Stimulated activated CD8-positive, alpha-beta memory T cell treated with anti-CD3 and anti-CD28 coated beads, Interleukin-4, amount 100 ng/mL, for 24 hours (primary cell): Measurements from ENCODE around the gene PLXDC1.
"Not testable (repeated sequence)": the region's sequence is repeated elsewhere in the genome, so short reads cannot be mapped to it uniquely, and the experiment has no call there.

Experiments used
- DNase-seq: peaks from one replicate; pipeline ENCODE4 v3.0.0-alpha.2; 2020; ENCODE audit warnings: low read depth

The PLXDC1 gene

GRCh38 chr17:39181303-39181702, 29.9 kb upstream of the PLXDC1 start:
- no peak for DNase-seq

GRCh38 chr17:39178536-39178935, 27.1 kb upstream of the PLXDC1 start:
- DNase-seq = no peak

- no peak for DNase-seq
Measured at GRCh38 chr17:39177256-39177655, 25.8 kb upstream of the PLXDC1 start.

GRCh38 chr17:39175695-39176093, 24.3 kb upstream of the PLXDC1 start:
- DNase-seq = no peak

DNA sequence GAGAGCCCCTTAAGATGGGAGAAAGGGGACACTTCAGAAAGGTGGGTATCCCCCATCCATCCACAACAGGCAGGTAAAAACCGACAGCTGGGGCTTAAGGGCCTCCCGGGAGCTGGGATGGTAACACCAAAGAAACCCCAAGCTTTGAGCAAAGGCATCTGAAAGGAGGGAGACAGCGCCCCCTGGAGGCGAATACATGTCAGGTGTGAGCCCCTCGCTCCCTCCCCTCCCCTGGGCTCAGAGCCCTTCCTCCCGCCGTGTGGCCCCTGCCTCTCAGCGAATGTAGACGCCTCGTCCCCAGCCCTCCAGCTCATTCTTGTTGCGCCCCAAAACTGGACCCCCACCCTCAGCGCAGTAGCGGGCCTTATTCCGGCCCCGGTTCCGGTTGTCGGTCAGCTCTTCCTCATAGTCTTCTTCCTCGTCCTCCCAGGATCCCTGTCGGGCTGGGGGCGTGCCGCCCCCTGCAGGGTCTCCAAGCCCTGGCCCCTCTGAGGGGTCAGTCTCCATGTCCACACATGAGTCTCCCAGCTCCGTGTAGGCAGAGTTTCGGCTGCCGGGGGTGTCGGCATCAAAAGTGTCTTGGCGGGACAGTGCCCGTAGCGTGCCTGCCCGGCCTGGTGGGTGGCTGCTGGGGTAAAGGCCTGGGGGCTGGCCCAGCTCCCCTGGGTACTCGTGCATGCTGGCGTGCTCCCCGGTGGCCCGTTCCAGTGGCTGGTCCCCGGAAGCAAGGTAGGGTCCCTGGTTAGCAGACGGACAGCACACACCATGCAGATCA, 23.7 kb upstream of the PLXDC1 start:
- peak; percentile 63 for DNase-seq

- no peak for DNase-seq
Measured at GRCh38 chr17:39173526-39174274, 22.3 kb upstream of the PLXDC1 start.

GRCh38 chr17:39173080-39173479, 21.6 kb upstream of the PLXDC1 start:
- no peak for DNase-seq

- no peak for DNase-seq
Measured at GRCh38 chr17:39171933-39172332, 20.5 kb upstream of the PLXDC1 start.

GRCh38 chr17:39170558-39170957, 19.1 kb upstream of the PLXDC1 start:
- DNase-seq = no peak

DNA sequence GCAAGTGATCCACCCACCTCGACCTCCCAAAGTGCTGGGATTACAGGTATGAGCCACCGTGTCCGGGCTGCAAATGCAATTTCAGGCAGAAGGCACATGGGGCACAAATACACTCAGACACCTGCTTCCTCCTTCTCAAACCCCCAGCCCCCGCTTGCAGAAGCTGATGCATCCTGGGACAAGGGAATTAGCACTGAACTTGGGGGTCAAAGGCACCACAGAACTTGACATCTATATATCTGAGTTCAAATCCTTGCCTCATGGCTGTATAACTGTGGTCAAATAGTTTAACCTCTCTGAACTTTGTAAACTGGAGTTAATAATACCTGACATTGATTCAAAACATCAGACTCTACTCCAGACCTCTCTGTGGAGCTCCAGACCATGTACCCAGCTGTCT, 18.7 kb upstream of the PLXDC1 start:
- no peak for DNase-seq

DNA sequence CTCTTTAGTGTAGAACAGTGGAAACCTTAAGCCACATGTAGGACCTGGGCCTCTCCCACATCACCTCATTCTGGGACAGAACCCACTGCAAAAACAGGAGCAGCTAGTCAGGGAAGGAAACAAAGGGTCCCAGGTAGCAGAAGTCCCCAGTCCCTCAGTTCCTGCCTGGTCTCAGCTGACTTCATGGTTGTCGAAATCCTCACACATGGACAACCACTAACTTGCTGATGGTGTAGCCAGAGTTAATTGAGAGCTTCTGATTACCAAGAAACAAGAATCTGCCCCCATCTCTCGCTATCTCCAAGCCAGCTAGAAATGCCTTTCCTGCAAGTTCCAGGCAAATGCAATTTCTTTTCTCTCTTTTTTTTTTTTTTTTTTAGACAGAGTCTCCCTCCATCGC, 18.1 kb upstream of the PLXDC1 start:
- DNase-seq = no peak

GRCh38 chr17:39169101-39169500, 17.7 kb upstream of the PLXDC1 start:
- no peak for DNase-seq

DNA sequence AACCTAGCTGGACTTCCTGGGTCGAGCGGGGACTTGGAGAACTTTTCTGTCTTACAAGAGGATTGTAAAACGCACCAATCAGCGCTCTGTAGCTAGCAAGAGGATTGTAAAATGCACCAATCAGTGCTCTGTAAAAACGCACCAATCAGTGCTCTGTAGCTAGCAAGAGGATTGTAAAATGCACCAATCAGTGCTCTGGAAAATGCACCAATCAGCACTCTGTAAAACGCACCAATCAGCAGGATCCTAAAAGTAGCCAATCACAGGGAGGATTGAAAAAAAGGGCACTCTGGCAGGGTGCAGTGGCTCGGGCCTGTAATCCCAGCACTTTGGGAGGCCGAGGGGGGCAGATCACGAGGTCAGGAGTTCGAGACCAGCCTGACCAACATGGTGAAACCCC, 17.1 kb upstream of the PLXDC1 start:
- not testable (repeated sequence) for DNase-seq

- no peak for DNase-seq
Measured at GRCh38 chr17:39167476-39167875, 16.0 kb upstream of the PLXDC1 start.

DNA sequence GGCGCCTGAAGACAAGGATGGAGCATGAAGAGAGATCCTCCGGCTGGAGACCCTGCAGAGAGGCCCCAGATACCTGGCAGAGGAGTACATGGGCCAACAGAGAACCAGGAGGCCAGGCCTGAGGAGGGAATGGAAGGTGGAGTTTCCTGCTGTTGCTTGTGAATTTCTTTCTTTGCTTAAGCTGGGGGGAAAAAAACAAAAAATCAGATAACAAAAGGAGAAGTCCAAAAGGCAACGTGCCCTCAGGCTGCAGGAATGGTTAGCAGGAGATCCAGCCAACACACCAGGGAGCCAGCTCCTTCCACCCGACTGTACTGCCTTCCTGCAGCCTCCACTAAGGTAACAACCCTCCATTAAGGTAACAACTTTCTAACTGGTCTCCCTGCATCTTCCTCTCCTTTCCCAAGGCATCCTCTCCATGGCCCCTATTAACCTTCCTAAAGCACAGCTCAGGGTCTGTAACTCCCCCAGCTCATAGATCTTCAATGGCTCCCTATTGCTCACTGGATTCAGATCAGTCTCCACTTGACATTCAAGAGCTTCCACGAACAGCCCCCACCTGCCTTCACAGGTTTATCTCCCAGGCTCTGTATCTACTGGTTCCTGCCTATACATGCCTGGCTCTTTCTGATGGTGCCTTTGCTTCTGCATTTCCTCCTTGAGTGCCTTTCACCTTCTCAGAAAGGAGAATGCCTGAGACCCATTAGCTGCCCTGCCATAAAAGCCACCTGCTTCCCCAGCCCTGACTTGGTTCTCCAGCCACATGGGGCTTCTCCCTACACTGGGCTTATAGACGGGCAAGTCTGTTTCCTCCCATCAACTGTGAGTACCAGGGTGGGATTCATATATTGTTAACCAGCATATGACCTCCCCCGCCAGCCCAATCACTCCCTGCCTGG, 15.2 kb upstream of the PLXDC1 start:
- no peak for DNase-seq

GRCh38 chr17:39165841-39166349, 14.5 kb upstream of the PLXDC1 start, which contains the start of gene ARL5C:
ARL5C (minus strand) TSS chr17:39166161; CDS start chr17:39165760, 401 bp downstream.
- no peak for DNase-seq

DNA sequence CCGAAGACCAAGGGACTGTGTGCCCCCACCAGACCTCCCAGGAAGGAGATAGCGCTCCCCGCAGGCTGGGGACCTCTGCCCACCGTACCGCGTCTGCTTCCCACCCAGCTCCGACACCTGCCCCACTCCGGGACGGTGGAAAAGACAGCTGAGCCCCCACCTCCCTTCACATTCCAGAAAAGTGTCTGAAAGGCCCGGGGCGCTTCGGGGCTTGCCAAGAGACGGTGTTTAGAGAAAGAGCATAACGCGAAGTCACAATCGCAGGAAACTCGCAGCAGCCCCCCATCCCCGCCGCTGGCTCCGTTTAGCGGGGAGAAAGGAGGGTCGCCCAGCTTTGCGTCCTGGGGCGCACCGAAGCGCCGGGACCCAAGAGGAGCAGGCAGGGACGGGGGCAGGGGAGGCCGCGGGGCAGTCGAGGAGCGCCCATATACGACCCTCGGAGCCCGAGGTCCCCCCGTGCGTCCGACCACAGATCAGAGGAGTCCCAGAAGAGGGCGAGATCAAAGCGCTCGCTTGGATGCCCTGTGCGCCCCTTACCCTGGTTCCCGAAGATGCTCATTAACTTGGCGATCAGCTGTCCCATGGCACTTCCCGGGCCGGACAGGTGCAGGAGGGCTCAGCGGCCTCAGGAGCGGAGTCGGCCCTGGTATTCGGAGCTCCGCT, 13.9 kb upstream of the PLXDC1 start:
- DNase-seq = no peak

DNA sequence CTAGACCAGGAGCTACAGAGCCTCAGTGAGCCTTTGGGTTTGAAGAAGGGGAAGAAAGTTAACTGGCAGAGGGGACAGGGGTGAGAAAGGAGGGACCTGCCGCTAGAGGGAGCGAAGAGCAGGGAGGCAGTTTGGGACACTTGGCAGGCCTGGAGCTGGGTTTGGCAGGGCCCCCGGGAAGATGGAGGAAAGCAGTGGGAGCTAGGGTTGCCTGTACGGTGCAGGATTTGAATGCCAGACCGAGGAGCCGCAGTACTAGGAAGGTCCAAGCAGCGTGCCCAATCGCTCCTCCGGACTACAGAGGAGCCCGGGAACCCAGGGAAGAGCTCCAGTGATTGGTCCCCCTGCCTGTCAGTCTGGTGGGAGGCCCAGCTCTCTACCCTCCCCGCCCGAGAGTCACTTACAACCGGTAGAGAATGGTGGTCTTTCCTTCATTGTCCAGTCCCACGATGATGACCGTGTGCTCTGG, 13.3 kb upstream of the PLXDC1 start:
- peak; percentile 69 for DNase-seq

GRCh38 chr17:39161962-39162361, 10.5 kb upstream of the PLXDC1 start:
- DNase-seq = no peak

DNA sequence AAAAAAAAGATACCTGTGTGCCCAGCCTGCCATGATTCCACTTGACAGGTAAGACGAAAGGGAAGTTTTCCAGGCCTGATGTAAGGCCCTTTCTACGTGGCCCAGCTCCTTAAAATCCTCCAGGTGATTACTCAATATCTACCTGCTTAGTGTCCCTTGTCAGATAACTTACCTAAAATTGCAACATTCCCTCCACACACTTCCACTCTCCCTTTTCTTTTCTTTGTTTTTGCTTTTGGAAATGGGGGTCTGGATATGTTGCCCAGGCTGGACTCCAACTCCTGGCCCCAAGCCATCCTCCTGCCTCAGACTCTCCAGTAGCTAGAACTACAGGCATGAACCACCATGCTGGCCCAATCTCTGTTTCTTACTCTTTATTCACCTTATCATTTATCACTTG, 7.2 kb upstream of the PLXDC1 start:
- DNase-seq = no peak

DNA sequence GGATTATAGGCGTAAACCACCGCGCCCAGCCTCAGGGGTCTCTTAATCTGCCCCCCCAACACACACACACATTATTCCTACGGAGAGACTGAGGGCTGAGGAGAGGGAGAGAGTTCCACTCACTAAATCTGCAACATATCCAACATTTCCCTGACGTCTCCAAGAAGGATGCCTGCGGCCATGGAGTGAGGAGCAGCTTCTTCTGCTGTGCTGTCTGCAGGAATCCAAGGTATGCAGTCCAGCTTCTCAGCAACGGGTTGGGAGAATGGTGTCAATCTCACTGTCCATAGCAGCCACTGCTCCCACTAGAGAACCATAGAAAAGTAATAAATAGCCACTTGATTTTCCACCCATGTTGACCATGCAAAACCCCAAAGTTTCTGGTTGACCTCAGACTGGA, 5.1 kb upstream of the PLXDC1 start:
- DNase-seq = no peak

DNA sequence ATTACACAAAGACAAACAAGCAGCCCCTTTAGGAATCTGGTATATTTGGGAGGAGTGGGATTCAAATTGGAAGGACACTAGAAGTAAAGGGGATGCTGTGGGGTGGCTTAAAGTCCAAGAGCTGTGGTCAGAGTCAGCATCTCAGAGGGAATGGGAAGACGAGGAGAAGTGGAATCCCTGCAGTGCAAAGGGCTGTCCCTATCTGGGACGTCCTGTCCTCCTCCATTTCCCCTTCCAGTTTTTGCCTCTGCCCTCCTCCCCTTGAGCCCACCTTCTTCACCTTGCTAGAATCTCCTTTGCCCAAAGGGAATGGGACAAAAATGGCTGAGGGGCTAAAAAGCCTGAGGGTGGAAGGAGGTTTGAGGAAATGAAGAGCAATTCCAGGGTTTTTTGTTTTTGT, 4.2 kb upstream of the PLXDC1 start:
- DNase-seq = no peak
